Astrocyte (in vitro differentiated cells and primary cell): ENCODE data around the gene RPUSD1. TPM values are rescaled to one million over a fixed set of nuclear protein-coding genes. Genes with fewer than 3 reads are reported as not detected.
A peak's percentile ranks its signal among the peaks of the same experiment; 100 is the strongest.

ENCODE experiments used
- DNase-seq: peaks from one replicate; pipeline ENCODE4 v3.0.0-alpha.2; 2010; ENCODE audit warnings: low read depth
- FAIRE-seq: peaks from 2 replicates; lab custom pipeline; 2011; peaks lifted over from hg19 to GRCh38; lab: Jason Lieb, UNC
- H2AFZ ChIP-seq: 2 replicates; pipeline ENCODE4 v1.6.0; 2012; ENCODE audit warnings: low read depth, low read length, inconsistent platforms
- H3K27ac ChIP-seq: 2 replicates; pipeline ENCODE4 v1.5.1; 2011; ENCODE audit warnings: low read depth, low read length, inconsistent platforms
- H3K27me3 ChIP-seq: 2 replicates; pipeline ENCODE4 v1.6.0; 2011; ENCODE audit warnings: low read length, inconsistent platforms; ENCODE audit not compliant: insufficient read depth
- H3K36me3 ChIP-seq: 2 replicates; pipeline ENCODE4 v1.5.1; 2011; ENCODE audit warnings: low read length, inconsistent platforms; ENCODE audit not compliant: insufficient read depth
- H3K4me1 ChIP-seq: 2 replicates; pipeline ENCODE4 v1.5.1; 2011; ENCODE audit warnings: low read length, inconsistent platforms; ENCODE audit not compliant: insufficient read depth
- H3K4me2 ChIP-seq: 2 replicates; pipeline ENCODE4 v1.6.0; 2012; ENCODE audit warnings: low read length, inconsistent platforms
- H3K4me3 ChIP-seq: 2 replicates; pipeline ENCODE4 v1.5.1; 2011; ENCODE audit warnings: low read depth, mild to moderate bottlenecking, low read length, inconsistent platforms; ENCODE audit not compliant: insufficient read depth
- H3K79me2 ChIP-seq: 2 replicates; pipeline ENCODE4 v1.6.0; 2012; ENCODE audit warnings: mild to moderate bottlenecking, low read length, inconsistent platforms; ENCODE audit not compliant: insufficient read depth
- H3K9ac ChIP-seq: 2 replicates; pipeline ENCODE4 v1.6.0; 2012; ENCODE audit warnings: mild to moderate bottlenecking, low read length, inconsistent platforms
- H3K9me3 ChIP-seq: 2 replicates; pipeline ENCODE4 v1.5.1; 2012; ENCODE audit warnings: low read depth, mild to moderate bottlenecking, low read length, inconsistent platforms; ENCODE audit not compliant: insufficient read depth
- H4K20me1 ChIP-seq: 2 replicates; pipeline ENCODE4 v1.6.0; 2012; ENCODE audit warnings: low read length, inconsistent platforms; ENCODE audit not compliant: insufficient read depth
- H3K27ac Mint-ChIP-seq: one replicate; pipeline ENCODE4 v1.8.0; 2021; ENCODE audit warnings: mild to moderate bottlenecking, mixed read lengths; ENCODE audit not compliant: unreplicated experiment
- H3K27me3 Mint-ChIP-seq: one replicate; pipeline ENCODE4 v1.8.0; 2021; ENCODE audit warnings: low read depth, mixed read lengths; ENCODE audit not compliant: unreplicated experiment
- H3K36me3 Mint-ChIP-seq: one replicate; pipeline ENCODE4 v1.8.0; 2021; ENCODE audit warnings: low read depth, mixed read lengths; ENCODE audit not compliant: unreplicated experiment
- H3K4me1 Mint-ChIP-seq: one replicate; pipeline ENCODE4 v1.8.0; 2021; ENCODE audit warnings: low read depth, mixed read lengths; ENCODE audit not compliant: unreplicated experiment
- H3K4me3 Mint-ChIP-seq: one replicate; pipeline ENCODE4 v1.8.0; 2021; ENCODE audit warnings: mild to moderate bottlenecking, moderate library complexity, mixed read lengths; ENCODE audit not compliant: unreplicated experiment
- H3K9me3 Mint-ChIP-seq: one replicate; pipeline ENCODE4 v1.8.0; 2021; ENCODE audit warnings: mild to moderate bottlenecking, mixed read lengths; ENCODE audit not compliant: unreplicated experiment
- EZH2 ChIP-seq: IDR thresholded peaks from 2 replicates; pipeline ENCODE4 v1.6.1; 2012; ENCODE audit warnings: mild to moderate bottlenecking, low read length, inconsistent platforms; ENCODE audit not compliant: insufficient read depth
- total RNA-seq: library from RNA; stranded (reverse); gene quantifications from 2 replicates; pipeline ENCODE4 v1.2.1, GENCODE V29; 2021
- TF ChIP-seq, protein P1 (sequence below): IDR thresholded peaks from 2 replicates; pipeline ENCODE4 v1.5.1; 2011; ENCODE audit warnings: low read depth, mild to moderate bottlenecking, inconsistent platforms, low read length, moderate library complexity; ENCODE audit not compliant: insufficient read depth

The RPUSD1 gene
- total RNA-seq, 1 donor from 2014 or later: 28.8 TPM

DNA sequence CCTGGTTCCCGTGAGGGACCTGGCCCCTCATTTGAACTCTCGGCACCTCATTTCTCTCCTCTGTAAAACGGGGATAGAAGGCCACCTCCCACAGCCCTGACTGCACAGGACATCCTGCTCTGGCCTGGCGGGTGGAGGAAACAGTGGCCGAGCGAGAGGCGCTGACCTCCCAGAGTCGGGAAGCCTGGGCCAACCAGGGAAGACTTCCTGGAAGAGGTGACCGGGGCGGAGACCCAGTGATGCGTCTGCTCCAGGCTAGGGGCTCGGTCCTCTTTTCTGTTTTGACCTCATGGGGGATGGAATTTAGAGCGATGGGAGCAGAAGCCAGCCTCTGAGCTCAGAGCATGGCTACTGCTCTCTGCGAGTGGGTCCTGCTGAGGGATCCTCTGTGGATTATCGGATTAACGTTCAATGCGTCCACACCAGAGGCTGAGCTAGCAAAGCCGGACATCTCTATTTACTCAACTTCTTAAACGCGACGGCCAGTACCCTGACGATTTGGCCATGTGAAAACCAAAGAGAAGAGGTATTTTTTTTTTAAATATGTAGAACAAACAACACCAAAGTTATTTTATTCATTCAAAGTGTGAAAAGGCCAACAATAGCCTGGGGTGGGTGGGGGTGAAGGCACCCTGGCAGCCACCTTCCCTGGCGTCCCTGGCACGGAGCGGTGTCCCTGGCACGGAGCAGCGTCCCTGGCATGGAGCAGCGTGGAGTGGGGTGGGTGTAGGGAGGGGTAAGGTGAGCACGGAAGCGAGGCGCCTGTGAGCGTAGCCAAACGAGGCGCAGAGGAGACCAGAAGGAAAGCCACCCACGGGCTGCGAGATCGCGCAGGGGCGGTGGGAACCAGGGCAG is 36.8 kb downstream of the RPUSD1 start:
- DNase-seq: no peak
- H3K36me3 Mint-ChIP-seq: no peaks in the 10 kb centered on the region
- Histone ChIP-seq H4K20me1 (no peaks in the 10 kb centered on the region), H3K79me2 (no peaks in the 10 kb centered on the region), H3K9ac (no peak overlapping the region), H3K27me3 (peaks cover 2% of the 10 kb centered on the region), H3K36me3 (no peaks in the 10 kb centered on the region), H3K9me3 (no peaks in the 10 kb centered on the region), H3K4me2 (peak overlapping the region; percentile 22), H3K27ac (no peak overlapping the region), H3K4me3 (no peak overlapping the region), H2AFZ (no peak overlapping the region), H3K4me1 (peaks cover 8% of the 10 kb centered on the region)
- H3K27ac Mint-ChIP-seq: no peak overlapping the region
- H3K4me3 Mint-ChIP-seq: no peak overlapping the region
- peaks cover 2% of the 10 kb centered on the region for H3K9me3 Mint-ChIP-seq
- H3K4me1 Mint-ChIP-seq: peaks cover 5% of the 10 kb centered on the region
- FAIRE-seq: no peak
- TF ChIP-seq EZH2: no peak
- TF ChIP-seq, protein P1, sequence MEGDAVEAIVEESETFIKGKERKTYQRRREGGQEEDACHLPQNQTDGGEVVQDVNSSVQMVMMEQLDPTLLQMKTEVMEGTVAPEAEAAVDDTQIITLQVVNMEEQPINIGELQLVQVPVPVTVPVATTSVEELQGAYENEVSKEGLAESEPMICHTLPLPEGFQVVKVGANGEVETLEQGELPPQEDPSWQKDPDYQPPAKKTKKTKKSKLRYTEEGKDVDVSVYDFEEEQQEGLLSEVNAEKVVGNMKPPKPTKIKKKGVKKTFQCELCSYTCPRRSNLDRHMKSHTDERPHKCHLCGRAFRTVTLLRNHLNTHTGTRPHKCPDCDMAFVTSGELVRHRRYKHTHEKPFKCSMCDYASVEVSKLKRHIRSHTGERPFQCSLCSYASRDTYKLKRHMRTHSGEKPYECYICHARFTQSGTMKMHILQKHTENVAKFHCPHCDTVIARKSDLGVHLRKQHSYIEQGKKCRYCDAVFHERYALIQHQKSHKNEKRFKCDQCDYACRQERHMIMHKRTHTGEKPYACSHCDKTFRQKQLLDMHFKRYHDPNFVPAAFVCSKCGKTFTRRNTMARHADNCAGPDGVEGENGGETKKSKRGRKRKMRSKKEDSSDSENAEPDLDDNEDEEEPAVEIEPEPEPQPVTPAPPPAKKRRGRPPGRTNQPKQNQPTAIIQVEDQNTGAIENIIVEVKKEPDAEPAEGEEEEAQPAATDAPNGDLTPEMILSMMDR: no peak
- peaks cover 12% of the 10 kb centered on the region for H3K27me3 Mint-ChIP-seq

DNA sequence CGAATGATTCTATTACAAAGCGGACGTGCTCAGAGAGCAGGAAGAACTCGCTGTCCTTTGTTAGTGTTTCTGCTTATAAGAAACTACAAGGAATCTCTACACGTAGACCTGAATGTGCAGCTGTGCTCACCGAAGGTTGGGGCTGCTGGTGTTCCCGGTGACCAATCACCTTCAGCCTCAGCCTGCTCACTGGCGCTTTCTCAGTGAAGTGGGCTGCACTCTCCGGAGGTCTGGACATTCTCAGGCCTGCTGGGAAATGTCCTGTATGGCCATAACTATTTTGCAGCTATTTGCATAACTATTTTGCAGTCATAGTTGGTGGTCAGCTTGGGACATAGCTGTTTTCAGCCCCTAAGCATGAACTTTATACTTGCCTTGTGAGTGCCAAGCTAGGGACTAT is 37.7 kb downstream of the RPUSD1 start:
- Histone ChIP-seq H3K27ac (no peak overlapping the region), H3K27me3 (peaks cover 2% of the 10 kb centered on the region), H2AFZ (no peak overlapping the region), H3K79me2 (no peaks in the 10 kb centered on the region), H3K9me3 (no peaks in the 10 kb centered on the region), H3K9ac (no peak overlapping the region), H3K36me3 (no peaks in the 10 kb centered on the region), H4K20me1 (no peaks in the 10 kb centered on the region), H3K4me2 (no peak overlapping the region), H3K4me1 (peaks cover 8% of the 10 kb centered on the region), H3K4me3 (no peak overlapping the region)
- Mint-ChIP-seq H3K27ac (no peak overlapping the region), H3K36me3 (no peaks in the 10 kb centered on the region), H3K27me3 (peaks cover 12% of the 10 kb centered on the region), H3K4me1 (peaks cover 5% of the 10 kb centered on the region), H3K9me3 (no peaks in the 10 kb centered on the region), H3K4me3 (no peak overlapping the region)
- FAIRE-seq (no peak), DNase-seq (no peak)
- no peak for TF ChIP-seq EZH2
- TF ChIP-seq, protein P1: no peak

DNA sequence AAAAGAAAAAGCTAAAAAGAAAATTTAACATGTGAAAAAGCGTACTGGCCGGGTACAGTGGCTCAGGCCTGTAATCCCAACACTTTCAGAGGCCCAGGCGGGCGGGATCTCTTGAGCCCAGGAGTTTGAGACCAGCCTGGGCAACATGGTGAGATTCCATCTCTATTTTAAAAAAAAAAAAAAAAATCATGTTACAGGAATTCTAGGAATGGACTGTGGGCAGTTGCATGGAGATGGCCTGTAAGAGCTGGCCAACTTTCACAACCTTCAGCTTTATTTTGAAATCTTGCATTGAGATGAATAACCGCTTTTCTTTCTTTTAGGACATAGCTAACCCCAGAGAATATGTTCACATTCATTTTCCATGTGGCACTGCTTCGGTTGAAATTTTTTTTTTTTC is 39.2 kb downstream of the RPUSD1 start:
- H4K20me1 ChIP-seq: no peaks in the 10 kb centered on the region
- no peak overlapping the region for H3K4me3 ChIP-seq
- no peak overlapping the region for H2AFZ ChIP-seq
- H3K27ac ChIP-seq: no peak overlapping the region
- peaks cover 8% of the 10 kb centered on the region for H3K4me1 ChIP-seq
- Mint-ChIP-seq H3K27me3 (peaks cover 12% of the 10 kb centered on the region), H3K36me3 (no peaks in the 10 kb centered on the region), H3K4me1 (peaks cover 5% of the 10 kb centered on the region), H3K27ac (peak overlapping the region; percentile 58), H3K9me3 (no peaks in the 10 kb centered on the region), H3K4me3 (no peak overlapping the region)
- no peak for FAIRE-seq
- DNase-seq: peak; percentile 73
- peaks cover 2% of the 10 kb centered on the region for H3K27me3 ChIP-seq
- H3K9ac ChIP-seq: no peak overlapping the region
- H3K79me2 ChIP-seq: no peaks in the 10 kb centered on the region
- no peaks in the 10 kb centered on the region for H3K9me3 ChIP-seq
- TF ChIP-seq, protein P1: no peak
- no peak for TF ChIP-seq EZH2
- H3K36me3 ChIP-seq: no peaks in the 10 kb centered on the region
- no peak overlapping the region for H3K4me2 ChIP-seq
